Activated T-cell treated with anti-CD3 and anti-CD28 coated beads, Interleukin-2, amount 50 U/mL, for 72 hours (primary cell): Measurements from ENCODE around the gene INTS13. TPM values are rescaled to one million over a fixed set of nuclear protein-coding genes. Genes with fewer than 3 reads are reported as not detected.

Experiments used
- ATAC-seq, 2 donors: fragments of 150-1000 bp; cut with Tn5 transposase; replicated peaks in 1 of 2; 2 replicates each; pipeline ENCODE4 v1.10.0; 2021; ENCODE audit warnings: moderate library complexity in 2 of 2, mild to moderate bottlenecking in 1 of 2
- DNase-seq, 2 donors: peaks; one replicate each; pipeline ENCODE4 v3.0.0; 2021 to 2022; ENCODE audit warnings: mixed read lengths in 1 of 2
- H3K27ac Mint-ChIP-seq: one replicate; pipeline ENCODE4 v1.8.0; 2022; ENCODE audit warnings: mild to moderate bottlenecking, moderate library complexity, mixed read lengths
- H3K27me3 Mint-ChIP-seq: one replicate; pipeline ENCODE4 v1.8.0; 2022; ENCODE audit warnings: low read depth, mixed read lengths
- H3K36me3 Mint-ChIP-seq, 2 donors: one replicate each; pipeline ENCODE4 v1.8.0; 2022; ENCODE audit warnings: mixed read lengths in 2 of 2, mild to moderate bottlenecking in 1 of 2; ENCODE audit not compliant: insufficient read depth in 2 of 2
- H3K4me1 Mint-ChIP-seq: one replicate; pipeline ENCODE4 v1.8.0; 2022; ENCODE audit warnings: low read depth, mixed read lengths
- H3K4me3 Mint-ChIP-seq, 2 donors: one replicate each; pipeline ENCODE4 v1.8.0; 2022; ENCODE audit warnings: mild to moderate bottlenecking in 2 of 2, mixed read lengths in 2 of 2, moderate library complexity in 2 of 2
- H3K9me3 Mint-ChIP-seq, 2 donors: one replicate each; pipeline ENCODE4 v1.8.0; 2022; ENCODE audit warnings: mixed read lengths in 2 of 2
- total RNA-seq, 2 donors: library from RNA; stranded (reverse); gene quantifications; one replicate each; pipeline ENCODE4 v1.2.3, GENCODE V29; 2022

Gene INTS13
- total RNA-seq, 2 donors from 2014 or later: 35.2 to 45.8 TPM

DNA sequence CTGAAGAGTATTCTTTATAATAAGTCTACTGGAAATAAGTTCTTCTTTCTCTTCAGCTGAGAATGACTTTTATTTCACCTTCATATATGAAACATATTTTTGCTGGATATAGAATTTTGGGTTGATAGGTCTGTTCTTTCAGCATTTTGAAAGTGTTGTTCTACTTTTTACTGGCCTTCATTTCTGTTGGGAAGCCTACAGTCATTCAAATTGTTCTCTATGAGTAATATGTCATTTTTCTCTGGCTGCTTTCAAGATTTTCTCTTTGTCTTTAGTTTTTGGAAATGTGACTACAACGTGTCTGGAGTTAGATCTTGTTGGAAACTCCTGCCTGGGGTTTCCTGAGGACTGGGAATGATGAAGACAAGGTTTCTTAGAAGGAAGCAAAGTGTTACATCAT, 10.5 kb upstream of the INTS13 start:
- Mint-ChIP-seq H3K9me3 (peaks cover 3 to 4% of the 10 kb centered on the region in 2 donors), H3K27ac (peak overlapping the region; percentile 22), H3K4me1 (peaks cover 69% of the 10 kb centered on the region), H3K4me3 (no peak overlapping the region), H3K36me3 (peaks cover 9 to 37% of the 10 kb centered on the region in 2 donors), H3K27me3 (no peaks in the 10 kb centered on the region)
- no peak for DNase-seq
- ATAC-seq: no peak

DNA sequence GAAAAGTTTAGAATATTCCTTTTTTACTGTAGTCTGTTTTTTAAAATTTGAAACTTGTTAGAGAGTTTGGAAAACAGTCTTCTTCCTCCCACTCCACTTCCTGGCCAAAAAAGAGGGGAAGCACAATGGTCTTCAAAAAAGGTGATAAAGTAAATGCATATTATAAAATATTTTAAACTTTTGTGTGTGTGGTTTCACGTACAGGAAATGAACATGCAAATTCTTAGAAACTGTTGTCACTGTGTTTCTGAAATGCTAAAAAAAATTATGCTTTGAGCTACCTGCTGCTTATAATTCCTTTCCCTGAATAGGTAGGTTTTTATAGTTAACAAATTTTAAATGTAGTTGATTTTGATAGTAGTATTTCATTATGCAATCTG, 3.4 kb upstream of the INTS13 start:
- peaks cover 70% of the 10 kb centered on the region for H3K4me1 Mint-ChIP-seq
- DNase-seq (no peak), ATAC-seq (no peak)
- no peaks in the 10 kb centered on the region for H3K9me3 Mint-ChIP-seq
- H3K36me3 Mint-ChIP-seq: peaks cover 8 to 16% of the 10 kb centered on the region in 2 donors
- peak overlapping the region; percentile 98 to 99 for H3K4me3 Mint-ChIP-seq
- no peaks in the 10 kb centered on the region for H3K27me3 Mint-ChIP-seq
- H3K27ac Mint-ChIP-seq: peak overlapping the region; percentile 98

DNA sequence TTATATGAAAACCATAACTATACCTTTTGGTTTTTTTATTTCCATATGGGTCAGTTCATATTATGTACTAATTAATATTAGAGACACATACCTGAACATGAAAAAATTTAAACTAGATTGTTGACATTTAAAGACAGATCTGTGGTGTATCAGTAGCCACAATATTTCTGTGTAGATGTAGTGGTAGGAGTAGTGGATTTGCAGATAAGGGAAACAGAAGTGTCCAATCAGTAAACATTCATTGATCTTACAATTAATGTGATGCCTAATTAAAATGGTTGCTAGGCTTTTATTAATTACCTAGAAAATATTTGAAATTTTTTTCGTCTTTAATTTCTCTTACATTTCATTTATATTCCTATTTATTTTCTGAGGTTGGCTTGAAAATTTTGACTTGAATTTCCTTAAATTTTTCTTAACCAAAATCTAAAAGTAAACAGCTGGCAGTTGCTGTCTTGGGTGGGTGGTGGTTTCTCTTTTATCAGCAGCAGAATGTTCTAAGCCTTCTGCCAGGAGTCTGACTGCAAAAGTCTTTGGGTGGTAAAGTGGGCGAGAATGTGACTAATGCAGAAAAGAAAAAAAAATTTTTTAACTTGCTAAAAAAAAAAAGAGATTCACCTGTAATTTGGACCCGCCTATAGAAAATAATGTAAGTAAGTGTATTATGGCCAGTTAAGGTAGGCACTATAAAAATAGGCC, 2.9 kb upstream of the INTS13 start:
- Mint-ChIP-seq H3K9me3 (no peaks in the 10 kb centered on the region), H3K27ac (peak overlapping the region; percentile 98), H3K27me3 (no peaks in the 10 kb centered on the region), H3K4me3 (peak overlapping the region; percentile 98 to 99), H3K36me3 (peaks cover 8 to 16% of the 10 kb centered on the region in 2 donors), H3K4me1 (peaks cover 70% of the 10 kb centered on the region)
- ATAC-seq (no peak), DNase-seq (peak; percentile 24 to 51)

DNA sequence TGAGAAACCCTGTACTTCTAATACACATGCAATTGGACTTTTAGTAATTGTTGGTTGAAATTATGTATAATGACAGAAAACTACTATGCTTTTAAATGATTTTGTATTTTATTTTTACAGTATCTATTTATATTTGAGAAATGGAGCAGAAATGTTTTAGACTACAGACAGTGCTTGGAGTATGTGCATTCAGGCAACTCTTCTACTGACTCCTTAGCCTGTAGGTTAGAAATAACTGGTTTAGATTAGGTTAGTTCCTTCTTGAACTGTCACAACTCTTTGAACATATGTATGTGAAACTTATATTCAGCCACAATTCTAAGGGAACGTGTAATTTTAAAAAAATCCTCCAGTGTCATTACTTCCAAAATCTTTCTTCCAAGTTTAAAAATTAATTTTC, 2.2 kb upstream of the INTS13 start:
- H3K9me3 Mint-ChIP-seq: no peaks in the 10 kb centered on the region
- no peaks in the 10 kb centered on the region for H3K27me3 Mint-ChIP-seq
- H3K36me3 Mint-ChIP-seq: peaks cover 8 to 11% of the 10 kb centered on the region in 2 donors
- no peak for ATAC-seq
- H3K4me1 Mint-ChIP-seq: peaks cover 71% of the 10 kb centered on the region
- H3K4me3 Mint-ChIP-seq: peak overlapping the region; percentile 98 to 99
- DNase-seq: no peak
- H3K27ac Mint-ChIP-seq: peak overlapping the region; percentile 98

DNA sequence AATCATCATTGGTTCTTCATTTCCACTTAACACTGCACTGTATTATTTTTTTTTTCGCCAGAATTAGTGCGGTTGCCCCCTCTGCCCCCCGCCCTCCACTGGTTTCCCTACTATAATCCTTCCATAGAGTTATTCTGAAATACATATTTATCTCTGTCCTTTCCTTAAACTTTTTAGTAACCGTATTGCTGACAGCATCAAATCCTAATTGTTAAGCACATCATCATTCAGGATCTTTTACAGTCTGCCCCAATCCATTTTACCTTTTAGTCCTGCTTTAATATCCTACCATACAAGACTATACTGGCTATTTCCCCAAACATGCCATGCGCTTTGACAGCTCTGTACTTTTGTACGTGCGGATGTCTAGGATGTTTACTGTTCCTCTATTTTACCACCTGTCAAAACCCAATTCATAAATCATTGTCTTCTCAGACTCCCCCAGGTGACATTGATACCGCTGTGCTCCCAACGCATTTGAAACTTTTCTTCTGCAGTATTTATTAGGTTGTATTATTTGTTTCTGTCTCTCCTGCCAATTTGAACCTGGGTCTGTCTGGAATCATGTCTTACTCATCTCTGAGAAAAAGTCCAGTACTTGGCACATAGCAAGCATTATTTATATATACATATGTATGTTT, 1.5 kb upstream of the INTS13 start:
- no peaks in the 10 kb centered on the region for H3K9me3 Mint-ChIP-seq
- peak overlapping the region; percentile 98 to 99 for H3K4me3 Mint-ChIP-seq
- peaks cover 75% of the 10 kb centered on the region for H3K4me1 Mint-ChIP-seq
- DNase-seq (no peak), ATAC-seq (no peak)
- H3K27ac Mint-ChIP-seq: peak overlapping the region; percentile 98
- H3K27me3 Mint-ChIP-seq: no peaks in the 10 kb centered on the region
- H3K36me3 Mint-ChIP-seq: peaks cover 9% of the 10 kb centered on the region in 2 donors

DNA sequence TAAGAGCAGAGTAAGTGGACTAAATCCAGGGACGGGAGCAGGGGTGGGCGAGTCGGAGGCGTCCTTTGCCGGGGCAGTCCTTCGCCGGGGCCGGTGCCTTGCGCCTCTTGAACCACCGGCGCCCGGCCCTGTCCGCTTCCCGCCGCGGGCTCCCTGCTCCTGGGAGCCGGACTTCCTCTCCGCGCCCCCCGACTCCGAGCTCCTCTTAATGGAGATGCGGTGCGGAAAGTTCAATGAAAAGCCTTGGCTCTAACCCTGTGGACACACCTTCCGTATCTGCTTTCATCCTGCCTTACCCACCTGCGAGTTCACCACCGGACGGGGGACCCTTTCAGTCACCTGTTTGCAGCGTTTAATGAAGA, 901 bp upstream of the INTS13 start:
- ATAC-seq (peak; percentile 25), DNase-seq (no peak)
- peak overlapping the region; percentile 98 to 99 for H3K4me3 Mint-ChIP-seq
- H3K36me3 Mint-ChIP-seq: peaks cover 9 to 10% of the 10 kb centered on the region in 2 donors
- H3K27me3 Mint-ChIP-seq: no peaks in the 10 kb centered on the region
- H3K27ac Mint-ChIP-seq: peak overlapping the region; percentile 98
- H3K9me3 Mint-ChIP-seq: no peaks in the 10 kb centered on the region
- H3K4me1 Mint-ChIP-seq: peaks cover 76% of the 10 kb centered on the region

DNA sequence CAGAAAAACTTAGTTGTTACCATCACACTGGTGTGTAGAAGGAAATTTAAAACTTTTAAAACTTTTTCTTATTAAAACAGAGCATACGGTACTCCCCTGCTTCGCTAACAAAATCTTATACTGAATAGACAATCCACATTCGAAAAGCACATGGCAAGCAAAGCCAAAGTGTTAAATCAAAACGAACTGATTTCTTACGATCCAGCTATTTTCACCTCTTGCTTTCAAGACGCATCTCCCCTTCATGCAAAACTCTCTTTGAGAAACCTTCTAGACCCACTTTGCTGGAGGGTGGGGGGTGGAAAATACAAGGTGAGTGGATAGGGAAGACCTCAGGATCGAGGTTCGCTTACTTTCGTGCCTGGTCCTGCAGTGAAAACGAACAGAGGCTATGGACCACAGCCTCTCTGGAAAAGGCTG, 328 bp downstream of the INTS13 start:
- Mint-ChIP-seq H3K27ac (peak overlapping the region; percentile 97), H3K4me3 (peak overlapping the region; percentile 98 to 99), H3K9me3 (no peaks in the 10 kb centered on the region), H3K36me3 (peaks cover 12 to 21% of the 10 kb centered on the region in 2 donors), H3K27me3 (no peaks in the 10 kb centered on the region), H3K4me1 (peaks cover 76% of the 10 kb centered on the region)
- ATAC-seq (no peak), DNase-seq (no peak)

DNA sequence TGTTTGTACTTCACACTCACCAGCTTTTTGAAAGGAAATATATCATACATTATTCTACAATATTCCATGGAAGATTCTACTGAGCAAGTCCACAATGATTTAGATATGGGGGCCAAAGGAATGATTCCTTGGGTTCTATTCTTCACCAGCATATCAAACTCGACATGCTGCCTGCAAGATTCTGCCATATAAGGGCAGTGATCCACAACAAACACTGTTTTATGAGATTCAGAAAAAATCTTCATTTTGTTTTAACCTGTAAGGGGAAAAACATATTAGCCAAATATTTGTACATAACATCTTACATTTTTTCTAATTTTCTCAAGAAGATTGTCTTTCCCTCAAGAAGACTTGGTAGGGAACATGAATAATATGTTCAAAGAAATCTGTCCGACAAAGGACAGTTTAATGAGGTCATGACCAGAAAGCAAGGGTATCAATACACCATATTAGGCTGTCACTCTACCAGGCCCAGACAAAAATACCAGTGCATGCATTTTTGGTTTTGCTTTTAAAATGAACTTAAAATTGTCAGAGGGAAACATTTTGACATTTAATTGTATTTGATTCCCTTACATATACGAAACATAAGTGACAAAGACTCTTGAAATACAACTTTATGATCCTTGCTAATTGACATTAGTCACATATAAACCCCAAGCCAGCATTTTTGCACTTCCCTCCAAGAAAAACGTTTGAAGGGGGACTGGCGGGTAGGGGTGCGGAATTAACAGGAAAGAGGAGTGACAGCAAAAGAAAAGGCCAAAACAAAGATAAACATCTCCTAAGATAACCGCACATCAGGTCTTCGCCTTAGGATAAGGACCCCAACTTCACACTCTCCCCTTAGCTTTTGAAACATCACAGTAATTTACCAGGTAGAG, 980 bp downstream of the INTS13 start:
- Mint-ChIP-seq H3K27me3 (no peaks in the 10 kb centered on the region), H3K4me1 (peaks cover 74% of the 10 kb centered on the region), H3K27ac (peak overlapping the region; percentile 97), H3K36me3 (peaks cover 12 to 22% of the 10 kb centered on the region in 2 donors), H3K9me3 (no peaks in the 10 kb centered on the region), H3K4me3 (peak overlapping the region; percentile 98 to 99)
- no peak for DNase-seq
- ATAC-seq: no peak

DNA sequence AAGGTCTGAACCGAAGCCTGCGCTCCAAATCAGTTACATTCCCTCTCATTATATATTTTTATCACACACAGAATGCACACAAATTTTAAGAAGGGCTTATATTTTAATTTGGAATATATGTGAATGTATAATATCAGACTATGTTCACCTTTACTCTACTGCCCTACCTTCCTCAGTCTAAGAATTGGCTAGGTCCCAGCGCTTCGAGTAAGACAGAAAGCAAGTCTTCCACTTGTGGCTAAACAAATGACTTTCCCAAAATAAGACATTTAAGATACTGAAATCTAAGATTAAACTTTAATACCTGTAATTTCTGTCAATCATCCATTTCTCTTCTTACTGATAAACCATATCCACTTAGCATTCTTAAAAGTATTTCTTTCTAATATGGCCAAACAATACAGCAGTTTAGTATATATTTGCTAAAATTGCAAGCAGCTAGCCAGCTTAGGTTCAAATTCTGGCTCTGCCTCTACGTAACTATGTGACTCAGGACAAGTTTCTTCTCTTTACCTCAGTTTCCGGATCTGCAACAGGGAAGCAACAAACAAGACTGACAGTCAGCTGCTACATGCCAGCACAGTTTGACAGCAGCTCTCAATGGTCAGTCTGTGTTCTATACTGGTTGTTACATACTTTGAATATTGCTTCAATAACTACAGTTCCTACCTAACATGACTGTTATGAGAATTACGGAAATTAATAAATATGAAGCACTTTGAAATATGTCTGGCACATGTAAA, 2.0 kb downstream of the INTS13 start:
- H3K4me3 Mint-ChIP-seq: peak overlapping the region; percentile 98 to 99
- H3K27me3 Mint-ChIP-seq: no peaks in the 10 kb centered on the region
- H3K4me1 Mint-ChIP-seq: peaks cover 67% of the 10 kb centered on the region
- DNase-seq: peak; percentile 32 to 33
- peaks cover 12 to 25% of the 10 kb centered on the region in 2 donors for H3K36me3 Mint-ChIP-seq
- peak overlapping the region; percentile 97 for H3K27ac Mint-ChIP-seq
- peak; percentile 9 to 27 for ATAC-seq
- H3K9me3 Mint-ChIP-seq: no peaks in the 10 kb centered on the region

DNA sequence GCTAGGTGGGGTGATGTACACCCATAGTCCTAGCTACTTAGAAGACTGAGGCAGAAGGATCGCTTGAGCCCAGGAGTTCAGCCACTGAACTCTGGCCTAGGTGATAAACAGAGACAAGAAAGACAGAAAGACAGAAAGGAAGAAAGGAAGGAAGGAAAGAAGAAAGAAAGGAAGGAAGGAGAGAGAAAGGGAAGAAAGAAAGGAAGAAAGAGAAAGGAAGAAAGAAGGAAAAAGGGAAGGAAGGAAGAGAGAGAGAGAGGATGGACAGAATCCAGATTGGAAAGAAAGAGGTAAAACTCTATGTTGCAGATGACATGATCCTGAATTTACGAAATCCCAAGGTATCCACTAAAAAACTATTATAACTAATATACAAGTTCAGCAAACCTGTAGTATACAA, 8.2 kb downstream of the INTS13 start:
- no peak for ATAC-seq
- H3K27me3 Mint-ChIP-seq: no peaks in the 10 kb centered on the region
- no peak overlapping the region for H3K27ac Mint-ChIP-seq
- H3K36me3 Mint-ChIP-seq: peaks cover 7 to 44% of the 10 kb centered on the region in 2 donors
- DNase-seq: no peak
- no peak overlapping the region for H3K4me3 Mint-ChIP-seq
- H3K9me3 Mint-ChIP-seq: no peaks in the 10 kb centered on the region
- H3K4me1 Mint-ChIP-seq: peaks cover 36% of the 10 kb centered on the region

DNA sequence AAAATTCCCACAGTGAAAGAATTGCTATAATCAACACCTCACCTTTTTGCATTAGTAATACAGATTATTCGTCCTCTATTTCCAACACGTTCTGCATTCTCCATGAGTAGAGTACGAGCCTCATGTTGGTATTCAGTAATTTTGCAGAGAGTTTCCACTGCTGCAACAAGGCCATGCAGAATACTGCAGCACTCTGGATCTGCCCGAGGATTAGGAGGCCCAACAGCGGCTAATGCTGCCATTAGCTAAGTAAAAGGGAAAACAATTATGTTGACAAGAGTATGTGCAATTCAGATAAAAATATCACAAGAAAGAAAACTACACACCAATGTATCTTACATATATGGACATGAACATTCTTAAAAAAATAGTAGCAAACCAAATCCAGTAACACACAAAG, 9.1 kb downstream of the INTS13 start:
- Mint-ChIP-seq H3K9me3 (no peaks in the 10 kb centered on the region), H3K4me3 (no peak overlapping the region), H3K27ac (no peak overlapping the region), H3K27me3 (no peaks in the 10 kb centered on the region), H3K36me3 (peaks cover 7 to 45% of the 10 kb centered on the region in 2 donors), H3K4me1 (peaks cover 27% of the 10 kb centered on the region)
- DNase-seq (no peak), ATAC-seq (no peak)

DNA sequence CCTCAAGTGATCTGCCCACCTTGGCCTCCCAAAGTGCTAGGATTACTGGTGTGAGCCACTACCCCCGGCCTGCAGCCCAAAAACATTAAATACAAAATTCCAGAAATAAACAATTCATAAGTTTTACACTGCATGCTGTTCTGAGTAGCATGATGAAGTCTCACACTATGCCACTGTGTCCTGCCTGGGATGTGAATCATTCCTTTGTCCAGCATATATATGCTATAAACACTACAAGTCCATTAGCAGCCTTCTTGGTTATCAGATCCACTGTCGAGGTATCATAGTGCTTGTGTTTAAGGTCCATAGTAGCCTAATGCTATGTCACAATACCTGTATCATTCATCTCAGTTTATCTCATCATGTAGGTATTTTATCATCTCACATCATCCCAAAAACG, 15.9 kb downstream of the INTS13 start:
- H3K36me3 Mint-ChIP-seq: peaks cover 3 to 34% of the 10 kb centered on the region in 2 donors
- H3K27me3 Mint-ChIP-seq: no peaks in the 10 kb centered on the region
- DNase-seq (no peak), ATAC-seq (no peak)
- H3K4me3 Mint-ChIP-seq: no peak overlapping the region
- H3K27ac Mint-ChIP-seq: no peak overlapping the region
- no peaks in the 10 kb centered on the region for H3K9me3 Mint-ChIP-seq
- H3K4me1 Mint-ChIP-seq: no peaks in the 10 kb centered on the region
